ENCODE results near the gene RRP15. TPM values are rescaled to one million over a fixed set of nuclear protein-coding genes. Genes with fewer than 3 reads are reported as not detected.

The RRP15 gene
- total RNA-seq, 1 donor from 2014 or later, result 18.7 TPM

DNA sequence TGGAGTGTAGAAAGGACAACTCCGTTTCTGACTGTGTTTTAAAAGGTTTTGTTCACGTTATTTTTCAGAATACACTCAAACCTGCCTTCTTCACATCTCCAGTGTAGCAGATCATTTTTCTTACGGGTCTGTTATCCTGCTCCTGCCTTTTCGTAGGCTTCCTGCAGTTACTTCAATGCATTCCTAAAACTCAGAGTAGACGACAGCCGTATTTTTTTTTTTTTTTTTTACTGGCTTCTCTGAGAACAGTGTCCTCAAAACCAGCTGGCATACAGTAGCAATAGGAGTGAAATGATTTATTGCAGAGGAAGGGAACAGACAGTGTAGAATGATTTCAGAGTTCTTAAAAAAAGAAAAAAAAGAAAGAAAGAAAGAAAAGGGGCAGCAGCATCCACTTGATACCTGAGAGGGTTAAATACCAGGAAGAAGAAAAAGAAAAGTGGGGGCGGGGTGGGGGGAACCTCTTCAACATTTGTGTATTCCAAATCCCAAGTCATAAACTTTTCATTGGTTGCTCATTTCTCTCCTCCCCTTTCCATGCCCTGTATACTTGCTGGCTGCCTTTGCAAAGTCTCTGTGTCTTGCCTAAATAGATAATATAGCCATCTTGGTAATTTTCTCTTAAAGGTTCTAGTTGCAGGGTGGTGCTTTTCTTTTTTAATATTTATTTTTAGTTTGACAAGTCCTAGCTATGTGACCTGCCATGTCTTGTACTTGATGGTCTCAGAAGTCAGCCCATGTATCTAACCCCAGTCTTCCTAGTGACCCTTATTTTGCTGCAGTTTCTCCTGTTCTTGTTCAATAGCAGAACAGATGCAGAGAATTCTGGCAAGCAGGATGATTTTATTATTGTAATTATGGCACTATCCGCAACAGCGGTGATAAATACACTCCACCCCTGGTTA lies 62.9 kb downstream of the RRP15 start:
- H3K4me1 ChIP-seq, result peaks cover 22% of the 10 kb centered on the region
- DNase-seq, result no peak
- intact Hi-C loops (cut with DNase I), result no loop called here

DNA sequence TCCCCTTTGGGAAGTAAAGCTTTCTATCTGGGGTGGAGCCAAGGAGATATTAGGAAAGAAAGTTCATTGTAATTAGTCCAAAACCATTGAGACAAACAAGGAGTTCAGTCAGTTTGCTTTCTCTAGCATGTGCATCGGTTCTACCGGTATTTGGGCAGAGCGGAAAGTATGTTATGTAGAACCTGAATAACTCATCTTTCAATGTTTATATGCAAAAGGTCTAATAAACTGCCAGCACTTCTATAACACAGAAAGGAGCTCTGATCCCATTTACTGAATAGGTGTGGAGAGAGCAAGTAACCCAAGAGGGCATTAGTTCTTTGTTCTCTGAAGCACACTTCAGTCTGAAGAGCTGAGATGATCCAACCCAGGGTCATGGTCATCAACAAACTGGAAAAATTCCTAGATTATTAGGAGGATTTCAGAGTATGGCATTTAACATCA lies 63.6 kb downstream of the RRP15 start:
- H3K27ac ChIP-seq, result peak overlapping the region; percentile 81
- DNase-seq (no peak), ATAC-seq (no peak)
- intact Hi-C loops (cut with DNase I), result no loop called here
- H3K9me3 ChIP-seq, result no peaks in the 10 kb centered on the region
- H3K36me3 ChIP-seq, result no peaks in the 10 kb centered on the region
- H3K27me3 ChIP-seq (ENCODE audit: low read depth), result no peaks in the 10 kb centered on the region
- peak overlapping the region; percentile 64 for H3K4me3 ChIP-seq
- peaks cover 22% of the 10 kb centered on the region for H3K4me1 ChIP-seq
- TF ChIP-seq, protein P1, sequence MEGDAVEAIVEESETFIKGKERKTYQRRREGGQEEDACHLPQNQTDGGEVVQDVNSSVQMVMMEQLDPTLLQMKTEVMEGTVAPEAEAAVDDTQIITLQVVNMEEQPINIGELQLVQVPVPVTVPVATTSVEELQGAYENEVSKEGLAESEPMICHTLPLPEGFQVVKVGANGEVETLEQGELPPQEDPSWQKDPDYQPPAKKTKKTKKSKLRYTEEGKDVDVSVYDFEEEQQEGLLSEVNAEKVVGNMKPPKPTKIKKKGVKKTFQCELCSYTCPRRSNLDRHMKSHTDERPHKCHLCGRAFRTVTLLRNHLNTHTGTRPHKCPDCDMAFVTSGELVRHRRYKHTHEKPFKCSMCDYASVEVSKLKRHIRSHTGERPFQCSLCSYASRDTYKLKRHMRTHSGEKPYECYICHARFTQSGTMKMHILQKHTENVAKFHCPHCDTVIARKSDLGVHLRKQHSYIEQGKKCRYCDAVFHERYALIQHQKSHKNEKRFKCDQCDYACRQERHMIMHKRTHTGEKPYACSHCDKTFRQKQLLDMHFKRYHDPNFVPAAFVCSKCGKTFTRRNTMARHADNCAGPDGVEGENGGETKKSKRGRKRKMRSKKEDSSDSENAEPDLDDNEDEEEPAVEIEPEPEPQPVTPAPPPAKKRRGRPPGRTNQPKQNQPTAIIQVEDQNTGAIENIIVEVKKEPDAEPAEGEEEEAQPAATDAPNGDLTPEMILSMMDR (IDR thresholded peaks at IDR 0.05), result no peak

More for the DNA sequence above, 62.9 kb downstream of the RRP15 start:
- no peaks in the 10 kb centered on the region for H3K9me3 ChIP-seq
- peak overlapping the region; percentile 81 for H3K27ac ChIP-seq
- H3K27me3 ChIP-seq (ENCODE audit: low read depth), result no peaks in the 10 kb centered on the region
- ATAC-seq, result no peak
- peak overlapping the region; percentile 64 for H3K4me3 ChIP-seq
- H3K36me3 ChIP-seq, result no peaks in the 10 kb centered on the region
- TF ChIP-seq, protein P1 (IDR thresholded peaks at IDR 0.05), result no peak

DNA sequence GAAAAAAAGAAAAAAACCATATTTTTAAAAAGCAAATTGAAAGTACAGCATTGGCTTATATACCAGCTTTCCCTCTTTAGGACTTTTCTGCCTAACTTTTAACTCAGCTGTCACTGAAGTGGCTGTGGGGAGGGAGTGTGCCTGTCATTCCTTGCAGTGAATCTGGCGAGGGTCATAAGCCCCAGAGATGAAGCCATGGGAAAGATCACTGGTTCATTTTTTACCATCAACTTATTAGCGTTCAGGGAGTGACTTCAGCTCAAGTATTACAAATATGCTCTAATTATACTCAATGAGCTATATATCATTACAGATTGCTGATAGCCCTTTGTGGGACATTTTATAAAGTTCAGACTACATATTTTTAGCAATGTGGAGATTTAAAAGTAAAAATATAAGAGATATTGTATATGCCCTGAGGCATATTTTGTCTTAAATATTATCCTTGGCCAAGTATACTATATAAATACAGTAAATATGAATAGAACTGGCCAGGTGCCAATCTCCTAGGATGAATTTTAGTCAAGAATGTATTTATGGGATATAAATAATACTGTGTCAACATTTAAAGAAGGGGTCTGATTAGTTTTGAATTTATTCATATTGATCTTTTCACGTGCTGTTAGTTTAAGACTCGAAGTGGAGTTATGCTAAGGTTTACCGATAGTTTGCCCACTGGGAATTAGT lies 64.4 kb downstream of the RRP15 start:
- TF ChIP-seq, protein P1 (IDR thresholded peaks at IDR 0.05), result no peak
- Histone ChIP-seq H3K4me1 (peaks cover 22% of the 10 kb centered on the region), H3K36me3 (no peaks in the 10 kb centered on the region), H3K9me3 (no peaks in the 10 kb centered on the region), H3K27me3 (ENCODE audit: low read depth) (no peaks in the 10 kb centered on the region), H3K27ac (peak overlapping the region; percentile 81), H3K4me3 (peak overlapping the region; percentile 64)
- intact Hi-C loops (cut with DNase I), result loop anchor here (5.0 kb wide), 1 partner anchor 148 kb away; no protein-coding TSS in a partner anchor
- no peak for DNase-seq
- no peak for ATAC-seq

DNA sequence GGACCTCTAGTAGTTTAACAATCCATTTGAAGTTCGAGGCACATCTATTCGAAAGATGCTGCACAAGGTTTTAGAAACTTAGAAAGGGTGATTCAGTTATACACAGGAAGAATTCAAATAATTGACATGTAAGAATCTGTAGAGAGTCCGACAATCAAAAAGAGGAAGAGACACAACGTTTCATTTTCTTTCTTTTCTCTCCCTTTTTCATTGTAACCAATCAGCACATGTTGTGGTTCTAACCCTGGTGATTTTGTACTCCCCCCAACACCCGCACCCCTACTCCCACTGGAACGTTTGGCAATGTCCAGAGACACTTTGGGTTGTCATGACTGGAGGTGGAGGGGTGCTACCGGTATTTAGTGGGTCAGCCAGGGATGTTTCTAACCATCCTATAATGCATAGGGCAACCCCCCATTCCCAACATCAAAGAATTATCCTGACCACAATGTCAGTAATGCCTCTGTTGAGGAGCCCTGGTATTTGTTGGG lies 65.0 kb downstream of the RRP15 start:
- H3K27ac ChIP-seq, result peak overlapping the region; percentile 81
- intact Hi-C loops (cut with DNase I), result loop anchor here (5.0 kb wide), 1 partner anchor 147 kb away; no protein-coding TSS in a partner anchor
- H3K4me1 ChIP-seq, result peaks cover 22% of the 10 kb centered on the region
- H3K36me3 ChIP-seq, result no peaks in the 10 kb centered on the region
- TF ChIP-seq, protein P1 (IDR thresholded peaks at IDR 0.05), result no peak
- no peak for DNase-seq
- H3K4me3 ChIP-seq, result peak overlapping the region; percentile 64
- ATAC-seq, result no peak
- H3K27me3 ChIP-seq (ENCODE audit: low read depth), result no peaks in the 10 kb centered on the region
- no peaks in the 10 kb centered on the region for H3K9me3 ChIP-seq

DNA sequence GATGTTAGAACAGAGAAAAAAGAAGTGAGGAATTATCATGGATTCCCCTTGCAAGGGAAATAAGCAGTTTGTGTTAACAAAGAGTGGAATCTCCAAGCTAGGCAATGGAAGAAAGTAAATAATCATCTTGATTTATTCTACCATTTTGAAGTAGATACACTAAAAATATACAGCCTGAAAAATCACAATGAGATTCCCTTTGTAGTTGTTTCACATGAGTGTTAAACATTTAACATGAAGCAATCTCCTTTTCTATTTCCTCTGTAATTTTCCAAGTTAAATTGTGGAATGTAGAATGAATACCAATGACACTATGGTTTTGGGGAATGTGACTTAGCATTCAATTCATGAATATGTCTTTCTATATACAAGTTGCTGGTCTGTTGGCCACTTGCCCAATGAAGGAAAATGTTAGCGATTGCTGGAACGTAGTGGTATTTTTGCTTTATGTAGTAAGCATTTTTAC lies 65.7 kb downstream of the RRP15 start:
- Histone ChIP-seq H3K36me3 (no peaks in the 10 kb centered on the region), H3K4me3 (peak overlapping the region; percentile 38), H3K9me3 (no peaks in the 10 kb centered on the region), H3K27me3 (ENCODE audit: low read depth) (no peaks in the 10 kb centered on the region), H3K27ac (peak overlapping the region; percentile 81), H3K4me1 (peaks cover 22% of the 10 kb centered on the region)
- no peak for ATAC-seq
- intact Hi-C loops (cut with DNase I), result loop anchor here (5.0 kb wide), 1 partner anchor 146 kb away; no protein-coding TSS in a partner anchor
- TF ChIP-seq, protein P1 (IDR thresholded peaks at IDR 0.05), result no peak
- DNase-seq, result no peak
